NCI-H2107 (cell line): ENCODE measurements around the gene RIN3.

Source experiments
- DNase-seq: peaks from one replicate; lab custom pipeline; 2025; lab: John Stamatoyannopoulos, UW

The RIN3 gene

GRCh38 chr14:92511453-92512238 lies 1.9 kb upstream of the RIN3 start:
- DNase-seq: no peak

GRCh38 chr14:92512807-92513203 lies 776 bp upstream of the RIN3 start:
- no peak for DNase-seq

GRCh38 chr14:92513966-92514843 lies 624 bp downstream of the RIN3 start:
- DNase-seq: no peak

- DNase-seq: no peak
Measured at GRCh38 chr14:92514844-92515514, 1.4 kb downstream of the RIN3 start.

- no peak for DNase-seq
Measured at GRCh38 chr14:92515546-92516343, 2.2 kb downstream of the RIN3 start.

GRCh38 chr14:92516344-92516965 lies 2.9 kb downstream of the RIN3 start:
- no peak for DNase-seq

GRCh38 chr14:92516966-92517506 lies 3.5 kb downstream of the RIN3 start:
- DNase-seq: no peak

- no peak for DNase-seq
Measured at GRCh38 chr14:92517761-92518160, 4.2 kb downstream of the RIN3 start.

- no peak for DNase-seq
Measured at GRCh38 chr14:92519246-92520101, 5.9 kb downstream of the RIN3 start.

- DNase-seq: no peak
Measured at GRCh38 chr14:92520102-92521057, 6.8 kb downstream of the RIN3 start.

GRCh38 chr14:92521058-92521415 lies 7.5 kb downstream of the RIN3 start:
- DNase-seq: no peak

GRCh38 chr14:92523752-92524151 lies 10.2 kb downstream of the RIN3 start:
- no peak for DNase-seq

- DNase-seq: no peak
Measured at GRCh38 chr14:92524602-92525185, 11.1 kb downstream of the RIN3 start.

GRCh38 chr14:92525322-92526095 lies 11.9 kb downstream of the RIN3 start:
- DNase-seq: no peak

- DNase-seq: no peak
Measured at GRCh38 chr14:92527721-92528120, 14.1 kb downstream of the RIN3 start.

GRCh38 chr14:92528486-92529100 lies 15.0 kb downstream of the RIN3 start:
- no peak for DNase-seq

GRCh38 chr14:92529903-92530302 lies 16.3 kb downstream of the RIN3 start:
- no peak for DNase-seq
